Heart right ventricle (tissue), 16 donors: ENCODE measurements around the gene TMEM158. TPM values are rescaled to one million over a fixed set of nuclear protein-coding genes. Genes with fewer than 3 reads are reported as not detected.
A peak's percentile ranks its signal among the peaks of the same experiment; 100 is the strongest.

ENCODE experiments used
- ATAC-seq, 8 donors: fragments of 200-7000 bp; cut with Tn5 transposase; one replicate each; pipeline ENCODE4 v1.9.1; 2020; ENCODE audit warnings: mild to moderate bottlenecking in 8 of 8, moderate library complexity in 8 of 8, moderate number of reproducible peaks in 1 of 8
- DNase-seq, 2 donors: peaks; one replicate each; pipeline ENCODE4 v3.0.0-alpha.2; 2020
- H3K27ac ChIP-seq, 10 donors: fragments of 200-600 bp; sonication (generic) in 2 of 10; one replicate each; pipeline versions ENCODE4 v1.5.0 to v1.8.0; 2020 to 2022; ENCODE audit warnings: mild to moderate bottlenecking in 3 of 10
- H3K27me3 ChIP-seq, 7 donors: fragments of 200-600 bp; one replicate each; pipeline ENCODE4 v1.8.0; 2021 to 2022; ENCODE audit warnings: mild to moderate bottlenecking in 2 of 7
- H3K36me3 ChIP-seq, 9 donors: fragments of 200-600 bp; sonication (generic) in 1 of 9; one replicate each; pipeline versions ENCODE4 v1.5.0 to v1.8.0; 2020 to 2022; ENCODE audit warnings: mild to moderate bottlenecking in 2 of 9
- H3K4me1 ChIP-seq, 9 donors: fragments of 200-600 bp; sonication (generic) in 1 of 9; one replicate each; pipeline versions ENCODE4 v1.5.0 to v1.8.0; 2020 to 2022; ENCODE audit warnings: mild to moderate bottlenecking in 4 of 9
- H3K4me3 ChIP-seq, 10 donors: fragments of 200-600 bp; sonication (generic) in 2 of 10; one replicate each; pipeline versions ENCODE4 v1.5.0 to v1.8.0; 2020 to 2022; ENCODE audit warnings: mild to moderate bottlenecking in 7 of 10, moderate library complexity in 2 of 10
- H3K9me3 ChIP-seq, 11 donors: fragments of 200-600 bp in 10 of 11; sonication (generic) in 2 of 11; one replicate each; pipeline versions ENCODE4 v1.5.0 to v1.8.0; 2013 to 2022; ENCODE audit warnings: mild to moderate bottlenecking in 2 of 11, control low read depth in 1 of 11, moderate library complexity in 1 of 11
- CTCF ChIP-seq, 9 donors: fragments of 200-600 bp; sonication (generic) in 2 of 9; IDR thresholded peaks; one replicate each; pipeline versions ENCODE4 v1.5.0 to v1.8.0; 2021 to 2022; ENCODE audit warnings: antibody characterized with exemption in 9 of 9, mild to moderate bottlenecking in 5 of 9, moderate library complexity in 1 of 9
- WGBS, 2 donors: extraction: QIAGEN DNeasy Blood & Tissue Kit; methylation state at CpG; one replicate each; pipeline ENCODE4 v1.1.7; 2013; ENCODE audit warnings: inconsistent platforms in 1 of 2; 5-methylcytosine and 5-hydroxymethylcytosine counted together
- intact Hi-C, 10 donors: fragments of 100-400 bp; cut with DNase I; formaldehyde crosslinking; loops; one replicate each; pipeline versions ENCODE4 v1.11.1 to v1.14.2; 2022
- polyA plus RNA-seq, 2 donors: library from polyadenylated mRNA; stranded (reverse); fragments of 200-250 nt; gene quantifications; one replicate each; pipeline ENCODE4 v1.2.3, GENCODE V29; 2013
- total RNA-seq, 10 donors: library from RNA; stranded (reverse); fragmentation: NEBNext Ultra II Directional in 3 of 10; extraction: Animal tissue kit (Norgen Biotek cat#: 25700) in 3 of 10; gene quantifications; one replicate each; pipeline versions ENCODE4 v1.2.1 to v1.2.4, GENCODE V29; 2021 to 2023
- donor health status: Arrhythmogenic right ventricular cardiomyopathy.
- donor health status: ischemic (EF 13 %, LVEDD 7.1; RV severe dilation, severe dysfunction).
- donor health status: healthy with polysubstance abuse.
- donor health status: DM: no; HTN: yes; CAD: no.
- donor health status: DM: no; HTN: no; CAD: no.
- donor health status: ischemic (EF 25% LVEDD 6.9; RV normal size, moderate dysfunction).
- donor health status: ischemic (EF 25% LVEDD 5.7; RV mildly dilated, moderate dysfunction).
- donor health status: healthy.
- donor health status: DM: yes; HTN: yes; CAD: no.
- donor health status: Ischemic cardiomyopathy.
- donor health status: ischemic (EF 35%, LVEDD 5.7; RV mildly dilated, moderate dysfunction).
- donor health status: nonischemic (EF 11% LVEDD 7.7; RV severe dilation, severe dysfunction).
- donor health status: DM: yes; HTN: yes; CAD: no.
- donor health status: PGD.
- donor health status: ischemic (EF 29% LVEDD 5.4; RV normal size, mild dysfunction).
- donor health status: nonischemic (EF 23%, LVEDD 6.1; RV moderate dilation, normal function).

The TMEM158 gene
- total and polyA plus RNA-seq, 12 donors = 0.32 to 1.0 (median 0.50) TPM

- intact Hi-C loops = loop anchor here in 1 of 10 donors (5.0 kb wide), 1 partner anchor 163 kb away; no protein-coding TSS in a partner anchor
- no peaks in the 10 kb centered on the region for H3K36me3 ChIP-seq
- ATAC-seq (no peak), DNase-seq (no peak)
- H3K9me3 ChIP-seq = no peaks in the 10 kb centered on the region
- H3K27me3 ChIP-seq = peaks cover 0 to 7% (median 3%) of the 10 kb centered on the region in 7 donors
- H3K4me3 ChIP-seq = no peak overlapping the region
- no peak overlapping the region for H3K27ac ChIP-seq
- H3K4me1 ChIP-seq = peaks cover 0 to 3% (median 0%) of the 10 kb centered on the region in 9 donors
- no peak for TF ChIP-seq CTCF (IDR thresholded peaks at IDR 0.05)
Observed at GRCh38 chr3:45205126-45205525, 21.0 kb downstream of the TMEM158 start.

- no peak for TF ChIP-seq CTCF (IDR thresholded peaks at IDR 0.05)
- ATAC-seq (peak in 1 of 8 donors; percentile 22), DNase-seq (no peak)
- H3K27me3 ChIP-seq = peaks cover 0 to 16% (median 4%) of the 10 kb centered on the region in 7 donors
- intact Hi-C loops = no loop called here
- peak overlapping the region in 1 of 10 donors; percentile 44 for H3K27ac ChIP-seq
- WGBS, 2 donors = 35 to 51% methylated on average over 3 of the region's 3 CpGs
- no peak overlapping the region for H3K4me3 ChIP-seq
- peaks cover 0 to 3% (median 0%) of the 10 kb centered on the region in 9 donors for H3K4me1 ChIP-seq
- no peaks in the 10 kb centered on the region for H3K9me3 ChIP-seq
- no peaks in the 10 kb centered on the region for H3K36me3 ChIP-seq
Observed at GRCh38 chr3:45204136-45204535, 22.0 kb downstream of the TMEM158 start.

GRCh38 chr3:45199837-45200648, 26.0 kb downstream of the TMEM158 start:
- 59 to 64% methylated on average over 8 of the region's 8 CpGs for WGBS, 2 donors
- Histone ChIP-seq H3K9me3 (no peaks in the 10 kb centered on the region), H3K27me3 (peaks cover 0 to 26% (median 4%) of the 10 kb centered on the region in 7 donors), H3K4me3 (no peak overlapping the region), H3K27ac (no peak overlapping the region), H3K36me3 (no peaks in the 10 kb centered on the region), H3K4me1 (peaks cover 0 to 3% (median 0%) of the 10 kb centered on the region in 9 donors)
- intact Hi-C loops = no loop called here
- no peak for DNase-seq
- TF ChIP-seq CTCF (IDR thresholded peaks at IDR 0.05) = no peak
- ATAC-seq = no peak

GRCh38 chr3:45198264-45199260, 27.5 kb downstream of the TMEM158 start:
- TF ChIP-seq CTCF (IDR thresholded peaks at IDR 0.05) = no peak

More at GRCh38 chr3:45198264-45199260, 27.5 kb downstream of the TMEM158 start:
- intact Hi-C loops = no loop called here
- WGBS, 2 donors = 83% methylated on average over 5 of the region's 5 CpGs
- H3K27me3 ChIP-seq = peaks cover 0 to 31% (median 7%) of the 10 kb centered on the region in 7 donors
- no peaks in the 10 kb centered on the region for H3K9me3 ChIP-seq
- ATAC-seq (no peak), DNase-seq (no peak)
- H3K4me1 ChIP-seq = no peaks in the 10 kb centered on the region
- no peak overlapping the region for H3K4me3 ChIP-seq
- no peaks in the 10 kb centered on the region for H3K36me3 ChIP-seq
- no peak overlapping the region for H3K27ac ChIP-seq
